ENCODE results near the gene COX19. TPM values are rescaled to one million over a fixed set of nuclear protein-coding genes. Genes with fewer than 3 reads are reported as not detected.
"Not testable (repeated sequence)": the region's sequence is repeated elsewhere in the genome, so short reads cannot be mapped to it uniquely, and the experiment has no call there.

COX19 gene
- total RNA-seq, 4 donors from 2014 or later, result 6.3 to 13.3 (median 9.7) TPM

DNA sequence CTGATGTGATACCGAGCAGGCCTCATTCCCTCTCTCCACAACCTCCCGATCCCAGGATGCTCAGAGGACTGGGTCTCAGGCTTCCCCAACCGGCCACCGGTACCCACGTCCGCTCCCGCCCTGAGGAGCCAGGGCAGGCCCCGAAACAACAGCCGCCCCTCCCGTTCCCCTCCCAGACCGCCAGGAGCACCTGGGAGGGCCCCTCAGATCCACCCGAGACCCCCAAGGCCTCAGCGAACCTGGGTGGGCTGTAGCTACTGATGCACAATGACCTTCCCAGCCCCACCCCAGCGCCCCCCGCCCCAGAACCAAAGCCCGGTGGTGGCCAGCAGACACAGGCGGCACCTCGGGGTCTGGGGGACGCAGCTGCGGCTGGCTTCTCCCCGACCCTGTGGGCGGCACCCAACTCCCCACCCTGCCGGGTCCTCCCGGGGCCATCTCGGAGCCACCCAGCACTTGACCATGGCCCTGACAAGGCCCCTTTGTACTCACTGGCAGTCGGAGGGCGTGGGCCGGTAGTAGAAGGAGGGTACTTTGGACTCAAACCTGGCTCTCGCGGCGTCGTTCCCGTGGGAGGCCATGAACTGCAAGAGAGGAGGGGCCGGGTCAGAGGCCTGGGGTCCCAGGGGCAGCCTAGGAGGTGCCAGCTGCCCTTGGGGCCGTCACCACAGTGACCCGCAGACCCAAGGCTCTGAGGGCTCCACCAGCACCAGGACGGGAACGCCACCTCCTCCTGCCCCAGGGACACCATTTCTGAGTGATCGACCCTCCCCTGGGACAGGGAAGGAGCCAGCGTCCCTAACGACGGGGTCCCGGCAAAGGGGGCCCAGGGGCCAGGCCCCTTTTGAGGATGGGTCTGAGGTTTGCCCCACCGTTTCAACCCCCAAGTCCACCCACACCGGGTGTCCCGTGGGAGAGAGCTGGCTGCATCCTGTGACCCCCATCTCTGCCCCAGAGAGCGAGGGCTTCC lies 49.0 kb downstream of the COX19 start:
- H3K4me3 ChIP-seq, result no peak overlapping the region
- intact Hi-C loops (cut with DNase I), result no loop called here
- DNase-seq (ENCODE audit: extremely low spot score), result no peak

GRCh38 chr7:925601-926000 lies 49.7 kb downstream of the COX19 start:
- no peaks in the 10 kb centered on the region for H3K9me3 ChIP-seq
- intact Hi-C loops (cut with DNase I), result no loop called here
- H3K4me3 ChIP-seq, result no peak overlapping the region
- peak overlapping the region; percentile 51 to 74 (median 62) for H3K27ac ChIP-seq (replicated peaks in 1 of 4)
- DNase-seq (ENCODE audit: extremely low spot score), result no peak
- 88% methylated on average over 8 of the region's 18 CpGs for WGBS
- H3K4me1 ChIP-seq, result peaks cover 13 to 70% (median 49%) of the 10 kb centered on the region in 4 donors
- no peaks in the 10 kb centered on the region for H3K27me3 ChIP-seq
- TF ChIP-seq EP300 (IDR thresholded peaks at IDR 0.05) (no peak), POLR2A (IDR thresholded peaks at IDR 0.05; ENCODE audit: low read depth) (no peak), CTCF (IDR thresholded peaks at IDR 0.05) (no peak), POLR2AphosphoS5 (IDR thresholded peaks at IDR 0.05) (no peak)
- peaks cover 0 to 27% (median 7%) of the 10 kb centered on the region in 4 donors for H3K36me3 ChIP-seq

More for the DNA sequence above, 49.0 kb downstream of the COX19 start:
- H3K9me3 ChIP-seq, result no peaks in the 10 kb centered on the region
- 77% methylated on average over 29 of the region's 47 CpGs for WGBS
- peak overlapping the region; percentile 51 to 74 (median 62) for H3K27ac ChIP-seq (replicated peaks in 1 of 4)
- H3K27me3 ChIP-seq, result no peaks in the 10 kb centered on the region
- TF ChIP-seq POLR2AphosphoS5 (IDR thresholded peaks at IDR 0.05), result no peak
- TF ChIP-seq POLR2A (IDR thresholded peaks at IDR 0.05; ENCODE audit: low read depth), result no peak
- no peak for TF ChIP-seq CTCF (IDR thresholded peaks at IDR 0.05)
- no peak for TF ChIP-seq EP300 (IDR thresholded peaks at IDR 0.05)
- peaks cover 13 to 70% (median 49%) of the 10 kb centered on the region in 4 donors for H3K4me1 ChIP-seq
- peaks cover 0 to 26% (median 5%) of the 10 kb centered on the region in 4 donors for H3K36me3 ChIP-seq

DNA sequence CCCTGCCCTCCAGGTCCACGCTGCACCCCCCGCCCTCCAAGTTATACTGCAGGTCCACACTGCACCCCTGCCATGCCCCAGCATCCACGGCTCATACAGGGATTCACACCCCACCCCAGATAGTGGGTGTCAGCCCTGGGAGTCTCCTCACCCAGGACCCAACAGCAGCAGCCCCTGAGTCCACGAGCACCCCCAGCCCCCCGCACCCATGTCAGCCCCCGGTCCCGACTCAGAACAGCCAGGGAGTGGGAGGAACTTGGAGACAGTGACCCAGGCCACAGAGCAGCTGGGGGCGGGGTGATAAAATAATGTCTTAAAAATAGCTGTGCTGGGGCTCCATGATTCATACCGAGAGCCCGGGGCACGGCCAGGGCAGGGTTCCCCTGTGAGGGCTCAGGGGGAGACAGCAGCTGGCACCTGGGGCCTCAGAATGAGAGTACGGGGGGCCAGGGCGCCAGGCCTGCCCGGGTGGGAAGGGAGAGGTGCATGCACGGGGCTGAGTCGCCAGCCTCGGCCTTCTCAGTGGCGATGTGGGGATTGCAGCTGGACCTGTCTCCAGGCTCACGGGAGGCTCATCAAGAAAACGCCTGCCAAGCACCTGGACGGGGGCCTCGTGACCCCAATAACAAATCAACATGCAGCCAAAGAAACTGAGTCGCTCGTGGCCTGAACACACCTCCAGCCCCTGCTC lies 50.7 kb downstream of the COX19 start:
- H3K4me3 ChIP-seq, result no peak overlapping the region
- no peaks in the 10 kb centered on the region for H3K9me3 ChIP-seq
- intact Hi-C loops (cut with DNase I), result no loop called here
- DNase-seq (ENCODE audit: extremely low spot score), result no peak
- 51% methylated on average over 13 of the region's 24 CpGs for WGBS
- H3K4me1 ChIP-seq, result peaks cover 13 to 70% (median 49%) of the 10 kb centered on the region in 4 donors
- peak overlapping the region in 2 of 4 donors; percentile 21 to 74 for H3K27ac ChIP-seq (replicated peaks in 1 of 4)
- H3K27me3 ChIP-seq, result no peaks in the 10 kb centered on the region
- peaks cover 0 to 27% (median 7%) of the 10 kb centered on the region in 4 donors for H3K36me3 ChIP-seq
- TF ChIP-seq CTCF (IDR thresholded peaks at IDR 0.05) (no peak), POLR2AphosphoS5 (IDR thresholded peaks at IDR 0.05) (no peak), EP300 (IDR thresholded peaks at IDR 0.05) (no peak), POLR2A (IDR thresholded peaks at IDR 0.05; ENCODE audit: low read depth) (no peak)

DNA sequence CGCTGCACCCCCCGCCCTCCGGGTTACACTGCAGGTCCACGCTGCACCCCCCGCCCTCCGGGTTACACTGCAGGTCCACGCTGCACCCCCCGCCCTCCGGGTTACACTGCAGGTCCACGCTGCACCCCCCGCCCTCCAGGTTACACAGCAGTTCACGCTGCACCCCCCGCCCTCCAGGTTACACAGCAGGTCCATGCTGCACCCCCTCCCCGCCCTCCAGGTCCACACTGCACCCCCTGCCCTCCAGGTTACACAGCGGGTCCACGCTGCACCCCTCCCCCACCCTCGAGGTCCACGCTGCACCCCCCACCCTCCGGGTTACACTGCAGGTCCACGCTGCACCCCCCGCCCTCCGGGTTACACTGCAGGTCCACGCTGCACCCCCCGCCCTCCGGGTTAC lies 51.3 kb downstream of the COX19 start:
- H3K27me3 ChIP-seq; H3K27ac ChIP-seq (replicated peaks in 1 of 4); H3K4me3 ChIP-seq; H3K9me3 ChIP-seq; intact Hi-C loops (cut with DNase I); DNase-seq (ENCODE audit: extremely low spot score): not testable (repeated sequence)
- Histone ChIP-seq H3K4me1 (peaks cover 13 to 68% (median 49%) of the 10 kb centered on the region in 4 donors), H3K36me3 (peaks cover 0 to 31% (median 8%) of the 10 kb centered on the region in 4 donors)
- 87% methylated on average over 3 of the region's 25 CpGs for WGBS
